A204.1 (cell line): ENCODE results near the gene TP73.
"Not testable (repeated sequence)": the region's sequence is repeated elsewhere in the genome, so short reads cannot be mapped to it uniquely, and the experiment has no call there.

Source experiments
- FAIRE-seq: peaks from 2 replicates; lab custom pipeline; 2012; peaks lifted over from hg19 to GRCh38; lab: Jason Lieb, UNC

TP73 gene

GRCh38 chr1:3744646-3745045 lies 92.3 kb downstream of the TP73 start:
- FAIRE-seq, result no peak

GRCh38 chr1:3745071-3745470 lies 92.8 kb downstream of the TP73 start:
- no peak for FAIRE-seq

GRCh38 chr1:3745590-3746381 lies 93.5 kb downstream of the TP73 start:
- no peak for FAIRE-seq

DNA sequence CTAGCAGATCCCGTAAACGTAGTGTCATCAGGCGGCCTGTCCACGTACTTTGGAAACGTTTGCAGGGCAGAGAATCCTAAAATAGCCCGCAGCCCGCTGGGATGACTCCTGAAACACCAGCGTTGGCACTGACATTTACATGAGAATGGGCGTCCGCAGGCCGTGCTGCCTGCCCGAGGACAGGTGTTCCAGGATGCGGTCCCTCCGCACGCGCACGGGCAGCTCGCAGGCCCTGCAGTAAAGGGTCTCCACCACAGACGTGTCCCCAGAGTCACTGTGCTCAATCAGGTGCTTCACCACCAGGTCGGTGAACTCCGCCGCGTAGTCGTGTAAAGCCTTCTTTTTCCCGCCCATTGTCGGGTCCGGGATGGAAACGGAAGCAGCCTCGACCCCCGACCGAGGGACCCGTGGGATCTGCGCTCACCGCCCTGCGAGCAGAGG lies 94.1 kb downstream of the TP73 start:
- FAIRE-seq, result no peak

DNA sequence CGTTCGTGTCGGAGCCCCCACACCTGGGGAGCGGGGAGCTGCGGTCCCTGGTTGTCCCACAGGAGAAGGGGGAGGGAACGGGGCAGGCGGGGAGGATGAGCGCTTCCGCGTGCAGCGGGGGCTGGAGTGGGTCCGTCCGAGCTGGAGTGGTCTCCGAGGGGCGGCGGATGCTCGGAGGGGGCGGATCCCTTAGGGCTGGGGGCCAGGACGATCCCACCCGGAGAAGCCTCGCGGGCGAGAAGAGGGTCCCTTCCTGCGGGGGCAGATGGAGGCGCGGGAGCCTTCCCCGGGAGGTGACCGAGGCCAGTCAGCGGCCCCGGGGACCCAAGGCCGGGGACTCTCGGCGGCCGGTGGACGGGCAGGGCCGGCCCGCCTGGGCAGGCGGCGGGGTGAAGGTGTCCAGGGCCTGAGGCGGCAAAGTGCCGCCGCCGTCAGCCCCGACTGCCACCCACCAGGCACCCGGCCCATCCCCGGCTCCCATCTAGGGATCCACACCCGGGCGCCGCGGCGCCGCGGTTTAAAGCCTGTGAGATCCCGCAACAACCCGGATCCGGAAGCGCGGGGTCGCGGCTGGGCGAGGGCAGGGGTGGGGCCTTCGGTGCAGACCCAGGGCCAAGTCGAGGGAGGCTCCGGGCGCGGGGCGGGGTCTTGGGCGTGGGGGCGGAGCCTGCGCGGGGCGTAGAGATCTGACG lies 94.7 kb downstream of the TP73 start:
- FAIRE-seq, result no peak

DNA sequence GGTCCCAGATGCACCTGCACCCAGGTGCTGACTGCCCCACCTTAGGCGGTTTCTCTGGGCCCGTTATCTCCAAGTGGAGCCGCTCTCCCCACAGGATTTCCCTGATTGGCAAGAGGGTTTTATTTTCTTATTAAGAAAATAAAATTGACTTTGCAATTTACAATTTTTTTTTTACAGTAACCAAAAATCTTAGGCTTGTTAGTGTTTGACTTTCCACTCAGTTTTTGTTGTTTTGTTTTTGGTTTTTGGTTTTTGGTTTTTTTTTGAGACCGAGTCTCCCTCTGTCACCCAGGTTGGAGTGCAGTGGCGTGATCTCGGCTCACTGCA lies 95.2 kb downstream of the TP73 start:
- no peak for FAIRE-seq

DNA sequence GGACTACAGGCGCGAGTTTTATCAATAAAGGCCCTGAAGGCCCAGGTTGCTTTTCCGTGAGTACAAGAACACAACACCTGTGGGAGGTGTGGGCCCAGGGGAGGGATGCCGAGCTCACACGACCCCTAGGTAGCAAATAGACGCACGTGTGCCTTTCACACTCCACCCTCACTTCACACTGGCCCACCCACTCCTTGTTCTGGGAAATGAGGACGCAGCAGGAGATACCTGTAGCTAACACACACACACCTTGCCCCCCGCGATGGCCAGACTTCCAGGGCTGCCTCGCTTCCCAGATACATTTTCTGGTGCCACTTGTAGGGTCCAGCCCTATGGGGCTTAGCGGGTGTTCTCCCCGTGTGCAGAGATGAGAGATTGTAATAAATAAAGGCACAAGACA lies 95.6 kb downstream of the TP73 start:
- FAIRE-seq, result no peak

GRCh38 chr1:3748316-3748900 lies 96.1 kb downstream of the TP73 start:
- FAIRE-seq, result not testable (repeated sequence)

DNA sequence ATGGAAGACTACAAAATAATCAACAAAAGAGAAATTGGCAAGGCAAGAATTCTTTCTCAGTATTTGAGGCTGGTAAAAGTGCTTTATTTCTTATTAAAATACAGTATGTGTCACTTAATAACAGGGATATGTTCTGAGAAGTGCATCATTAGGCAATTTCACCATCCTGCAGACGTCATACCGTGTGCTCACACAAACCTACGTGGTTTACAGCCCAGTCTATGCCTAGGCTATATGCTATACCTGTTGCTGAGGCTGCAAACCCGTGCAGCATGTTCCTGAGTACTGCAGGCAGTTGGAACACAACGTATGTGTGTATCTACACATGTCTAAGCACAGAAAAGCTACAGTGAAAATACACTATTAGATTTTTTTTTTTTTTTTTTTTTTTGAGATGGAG lies 97.2 kb downstream of the TP73 start:
- no peak for FAIRE-seq

GRCh38 chr1:3750741-3751140 lies 98.4 kb downstream of the TP73 start:
- FAIRE-seq, result no peak

- FAIRE-seq, result no peak
Measured at GRCh38 chr1:3752400-3752945, 100.2 kb downstream of the TP73 start, which contains the start of gene CCDC27. Gene CCDC27 (plus strand): TSS chr1:3752450. CDS start chr1:3752482, 32 bp downstream.

DNA sequence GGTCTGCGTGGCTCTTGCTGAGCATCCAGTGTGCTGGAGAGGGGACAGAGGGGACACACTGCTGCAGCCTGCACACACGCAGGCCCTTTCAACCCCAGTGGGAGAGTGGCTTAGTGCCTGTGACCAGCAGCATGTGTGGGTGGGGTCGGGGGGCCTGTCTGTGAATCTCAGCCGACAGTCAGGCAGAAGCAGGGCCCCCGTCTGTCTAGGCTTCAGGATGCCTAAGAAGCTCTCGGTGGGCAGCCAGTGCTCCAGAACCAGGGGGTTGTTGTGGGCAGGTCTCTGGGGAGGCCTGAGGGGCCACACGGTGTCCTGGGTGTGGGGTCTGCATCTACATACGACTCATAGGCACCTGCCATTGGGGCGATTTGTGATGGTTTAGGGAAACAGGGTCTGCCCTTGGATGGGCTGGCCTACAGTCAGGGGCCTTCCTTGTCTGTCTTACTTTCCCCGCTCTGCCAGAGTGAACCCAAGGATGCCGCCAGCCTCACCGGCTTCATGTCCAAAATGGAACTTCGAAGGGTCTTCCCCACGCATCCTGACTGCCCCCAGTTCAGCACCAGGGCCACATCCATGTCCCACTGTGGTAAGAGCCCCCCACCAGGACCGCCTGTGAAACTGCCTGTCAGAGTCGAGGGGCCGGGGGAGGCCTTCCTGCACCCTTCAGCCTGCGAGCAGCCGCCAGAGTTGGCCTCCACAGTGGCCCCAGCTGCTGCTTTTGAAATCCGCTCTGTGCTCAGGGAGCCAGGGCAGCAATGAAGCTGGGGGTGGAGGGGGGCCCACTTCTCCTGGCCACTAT lies 101.5 kb downstream of the TP73 start:
- no peak for FAIRE-seq

DNA sequence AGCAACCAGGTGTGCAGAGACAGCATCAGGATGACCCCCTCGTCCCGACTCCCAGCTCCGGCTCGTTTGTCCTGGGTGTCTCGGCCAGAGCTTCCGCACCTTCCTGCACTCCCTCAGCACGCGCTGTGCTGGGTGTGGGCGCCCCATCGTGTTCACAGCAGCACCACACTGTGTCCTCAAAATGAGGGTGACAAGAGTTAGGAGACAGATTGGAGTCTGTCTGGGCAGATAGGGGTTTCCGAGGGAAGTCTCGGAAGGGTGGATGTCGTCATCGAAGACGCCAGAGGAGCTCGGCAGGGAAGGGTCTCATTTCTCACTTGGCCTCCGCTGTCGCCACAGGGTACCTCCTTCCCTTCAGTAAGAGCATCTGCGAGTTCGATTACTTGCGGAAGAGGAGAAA lies 104.1 kb downstream of the TP73 start:
- FAIRE-seq, result no peak

DNA sequence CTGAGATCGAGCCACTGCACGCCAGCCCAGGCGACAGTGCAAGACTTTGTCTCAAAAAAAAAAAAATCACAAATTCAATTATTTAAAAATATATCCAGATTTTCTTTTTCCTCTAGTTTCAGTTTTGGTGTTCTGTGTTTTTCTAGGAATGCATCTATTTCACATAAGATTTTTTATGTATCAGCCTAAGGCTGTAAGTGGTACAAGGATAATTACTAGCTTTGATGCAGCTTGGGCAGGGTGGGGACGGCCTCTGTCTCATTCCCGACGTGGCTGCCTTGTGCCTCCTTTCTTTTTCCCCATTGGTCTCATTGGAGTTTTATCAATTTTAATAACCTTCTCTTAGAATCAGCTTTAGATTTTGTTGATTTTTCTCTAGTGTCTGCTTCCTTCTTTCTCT lies 106.8 kb downstream of the TP73 start:
- FAIRE-seq, result no peak

- FAIRE-seq, result no peak
Measured at GRCh38 chr1:3759796-3760195, 107.5 kb downstream of the TP73 start.

DNA sequence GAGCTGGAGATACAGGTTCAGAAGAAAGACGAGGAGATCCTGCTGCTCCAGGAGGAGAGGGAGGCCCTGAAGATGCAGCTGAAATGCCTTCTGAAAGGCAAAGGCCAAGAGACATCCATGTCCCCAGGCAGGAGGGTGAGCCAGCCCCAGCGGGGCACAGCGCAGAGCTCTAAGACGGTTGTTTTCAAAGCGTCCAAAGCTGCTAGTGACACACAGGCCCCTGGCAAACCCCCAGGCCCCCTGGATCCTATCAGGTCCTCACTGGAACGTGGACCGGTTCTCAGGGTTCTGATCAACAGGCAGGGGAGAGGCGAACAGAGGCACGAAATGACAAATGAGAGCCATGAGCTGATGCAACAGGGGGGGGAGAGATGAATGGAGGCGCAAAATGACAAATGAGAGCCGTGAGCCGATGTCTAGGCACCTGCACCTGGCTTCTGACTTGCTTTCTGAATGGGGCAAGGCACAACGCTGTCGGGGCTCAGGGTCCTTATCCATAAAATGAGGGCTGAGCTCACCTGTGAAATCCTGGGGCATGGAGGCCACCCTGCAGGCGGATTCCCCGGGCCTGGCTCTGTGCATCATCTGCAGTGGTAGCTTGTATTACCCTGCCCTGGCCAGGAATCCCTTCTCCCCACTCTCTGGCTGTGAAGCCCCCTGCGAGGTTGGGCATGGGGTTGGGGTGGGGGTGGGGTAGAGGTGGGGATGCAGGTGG lies 109.1 kb downstream of the TP73 start:
- FAIRE-seq, result no peak

- no peak for FAIRE-seq
Measured at GRCh38 chr1:3762151-3762872, 110.0 kb downstream of the TP73 start.

DNA sequence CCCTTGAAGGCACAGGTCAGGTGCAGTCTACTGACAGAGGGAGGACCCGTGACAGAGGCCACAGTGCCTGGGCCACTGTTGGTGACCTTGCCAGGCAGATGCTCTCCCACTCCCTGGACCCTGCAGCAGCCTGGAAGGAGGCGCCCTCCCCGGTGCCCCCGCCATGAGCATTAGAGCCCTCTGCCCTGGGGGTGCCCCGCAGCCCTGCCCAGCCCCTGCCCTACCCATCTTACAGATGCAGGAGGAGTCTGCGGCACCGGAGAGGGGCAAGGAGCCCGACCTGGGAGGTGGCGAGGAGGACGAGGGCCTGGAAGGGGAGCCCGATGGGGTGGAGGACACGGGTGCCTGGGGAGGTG lies 110.5 kb downstream of the TP73 start:
- FAIRE-seq, result no peak

DNA sequence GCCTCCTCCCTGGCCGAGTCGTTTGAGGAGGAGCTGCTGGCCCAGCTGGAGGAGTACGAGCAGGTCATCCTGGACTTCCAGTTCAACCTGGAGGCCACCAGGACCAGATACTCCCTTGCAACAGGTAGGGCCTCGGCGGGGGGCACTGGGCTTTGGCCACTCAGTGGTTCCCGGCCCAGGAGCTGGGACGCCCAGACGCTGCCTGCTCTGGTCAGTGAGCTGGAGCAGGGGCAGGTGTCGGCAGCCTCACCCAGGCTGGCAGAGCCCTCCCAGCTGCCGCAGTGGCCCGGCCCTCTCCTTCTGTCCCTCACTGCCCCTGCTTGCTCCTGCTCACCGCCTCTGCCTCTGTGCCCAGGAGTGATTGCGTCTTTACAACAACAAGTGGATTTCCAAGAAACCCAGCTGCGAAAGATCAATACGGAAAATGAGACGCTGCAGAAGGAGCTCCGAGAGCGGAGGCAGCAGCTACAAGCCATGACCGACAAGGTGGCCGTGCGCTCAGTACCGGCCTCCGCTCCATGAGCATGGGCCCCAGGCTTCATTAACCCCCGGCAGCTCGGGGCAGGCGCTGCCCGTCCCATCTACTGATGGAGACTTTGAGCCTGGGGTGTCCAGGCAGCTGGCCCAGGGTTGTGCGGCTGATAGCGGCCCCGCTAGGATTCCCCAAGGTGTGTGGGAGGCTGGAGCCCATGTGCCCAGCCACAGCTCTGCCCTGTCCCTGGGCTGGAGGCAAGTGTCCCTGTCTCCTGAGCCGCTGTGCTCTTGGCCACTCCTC lies 111.2 kb downstream of the TP73 start:
- FAIRE-seq, result no peak

DNA sequence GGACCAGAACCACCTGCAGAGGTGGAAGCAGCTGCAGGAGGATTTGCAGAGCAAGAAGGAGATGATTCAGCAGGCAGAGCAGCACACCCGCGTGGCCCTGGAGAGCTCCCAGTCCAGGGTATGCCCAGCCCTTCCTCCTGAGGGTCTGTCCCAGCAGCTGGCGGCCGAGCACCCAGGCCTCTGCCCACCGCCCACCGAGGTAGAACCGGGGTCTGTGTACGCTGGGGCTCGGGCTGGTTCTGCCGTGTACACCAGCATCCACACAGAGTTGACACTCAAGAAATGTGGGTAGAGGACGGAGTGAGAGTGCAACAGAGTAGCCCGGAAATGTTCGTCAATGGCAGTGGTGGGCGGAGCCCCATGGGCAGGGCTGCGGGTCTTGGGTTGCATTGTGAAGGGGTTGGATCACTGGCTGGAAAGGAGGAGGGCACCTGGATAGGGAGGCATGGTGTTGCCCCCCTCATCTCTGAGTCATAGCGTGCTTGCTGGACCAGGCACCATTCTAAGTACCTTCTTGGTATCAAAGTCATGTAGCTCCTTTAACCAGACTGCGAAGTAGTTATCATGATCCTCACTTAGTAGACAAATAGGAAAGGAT lies 115.1 kb downstream of the TP73 start:
- no peak for FAIRE-seq
